K562 (cell line): ENCODE measurements around the gene CNBD2.

Source experiments
- SREBF2 ChIP-seq: sonication (generic); formaldehyde crosslinking; IDR thresholded peaks from 2 replicates; pipeline ENCODE4 v1.4.0; 2020; ENCODE audit warnings: mild to moderate bottlenecking, missing genetic modification reagents
- TAF9B ChIP-seq: fragments of 450-650 bp; IDR thresholded peaks from 2 replicates; pipeline ENCODE4 v1.6.1; 2018; ENCODE audit warnings: mild to moderate bottlenecking; ENCODE audit not compliant: partially characterized antibody
- TF ChIP-seq, protein P1 (sequence below), 3 experiments: IDR thresholded peaks in 2 of 3; conservative IDR thresholded peaks in 1 of 3; 2 replicates each; pipeline ENCODE4 v1.5.1; 2011 to 2012; ENCODE audit warnings: low read length in 3 of 3, mild to moderate bottlenecking in 3 of 3, control low read depth in 2 of 3, improper control_type of control experiment in 1 of 3, inconsistent platforms in 1 of 3, low read depth in 1 of 3, mixed read lengths in 1 of 3, moderate library complexity in 1 of 3; ENCODE audit not compliant: insufficient read depth in 2 of 3

DNA sequence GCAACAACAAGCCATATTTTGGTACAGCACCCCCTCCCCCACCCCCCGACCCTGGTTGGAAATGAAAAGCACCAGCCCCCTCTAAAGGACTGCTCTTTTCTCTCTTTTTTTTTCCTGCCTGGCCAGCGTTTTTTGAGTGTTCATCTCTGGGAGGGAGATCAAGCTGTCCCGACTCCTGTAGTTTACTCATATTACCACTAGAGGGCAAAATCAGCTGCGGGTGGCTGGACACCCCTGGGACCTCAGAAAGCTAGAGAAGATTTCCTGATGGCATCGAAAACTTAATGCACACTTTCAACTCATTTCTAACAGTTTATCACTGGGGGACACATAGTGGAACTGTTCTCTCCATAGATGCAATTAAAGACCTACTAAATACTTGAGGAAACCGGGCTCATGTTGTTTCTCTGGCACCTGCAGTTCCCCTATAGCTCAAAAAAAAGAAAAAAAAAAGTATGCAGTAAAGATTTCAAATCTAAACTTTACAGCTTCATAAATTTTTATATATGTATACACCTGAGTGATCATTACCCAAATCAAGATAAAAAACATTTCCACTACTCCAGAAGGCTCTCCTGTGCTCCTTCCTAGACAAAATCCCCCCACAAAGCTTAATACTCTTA is 24.4 kb downstream of the CNBD2 start:
- TF ChIP-seq SREBF2 (no peak), TAF9B (no peak)
- TF ChIP-seq, protein P1, sequence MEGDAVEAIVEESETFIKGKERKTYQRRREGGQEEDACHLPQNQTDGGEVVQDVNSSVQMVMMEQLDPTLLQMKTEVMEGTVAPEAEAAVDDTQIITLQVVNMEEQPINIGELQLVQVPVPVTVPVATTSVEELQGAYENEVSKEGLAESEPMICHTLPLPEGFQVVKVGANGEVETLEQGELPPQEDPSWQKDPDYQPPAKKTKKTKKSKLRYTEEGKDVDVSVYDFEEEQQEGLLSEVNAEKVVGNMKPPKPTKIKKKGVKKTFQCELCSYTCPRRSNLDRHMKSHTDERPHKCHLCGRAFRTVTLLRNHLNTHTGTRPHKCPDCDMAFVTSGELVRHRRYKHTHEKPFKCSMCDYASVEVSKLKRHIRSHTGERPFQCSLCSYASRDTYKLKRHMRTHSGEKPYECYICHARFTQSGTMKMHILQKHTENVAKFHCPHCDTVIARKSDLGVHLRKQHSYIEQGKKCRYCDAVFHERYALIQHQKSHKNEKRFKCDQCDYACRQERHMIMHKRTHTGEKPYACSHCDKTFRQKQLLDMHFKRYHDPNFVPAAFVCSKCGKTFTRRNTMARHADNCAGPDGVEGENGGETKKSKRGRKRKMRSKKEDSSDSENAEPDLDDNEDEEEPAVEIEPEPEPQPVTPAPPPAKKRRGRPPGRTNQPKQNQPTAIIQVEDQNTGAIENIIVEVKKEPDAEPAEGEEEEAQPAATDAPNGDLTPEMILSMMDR (IDR thresholded peaks at IDR 0.05 in 2 of 3, conservative IDR thresholded peaks at IDR 0.05 in 1 of 3; ENCODE audit: insufficient read depth in 2 of 3, low read depth in 1 of 3, low read length in 3 of 3), result peak; percentile 87 to 94 (median 90)
